GM18498 (cell line): ENCODE results near the gene ZNF570.
A peak's percentile ranks its signal among the peaks of the same experiment; 100 is the strongest.

ENCODE experiments used
- ATAC-seq: cut with Tn5 transposase; IDR thresholded peaks from one replicate; pipeline ENCODE4 v1.9.1; 2021; ENCODE audit warnings: mild to moderate bottlenecking, moderate library complexity; ENCODE audit not compliant: unreplicated experiment

Gene ZNF570

DNA sequence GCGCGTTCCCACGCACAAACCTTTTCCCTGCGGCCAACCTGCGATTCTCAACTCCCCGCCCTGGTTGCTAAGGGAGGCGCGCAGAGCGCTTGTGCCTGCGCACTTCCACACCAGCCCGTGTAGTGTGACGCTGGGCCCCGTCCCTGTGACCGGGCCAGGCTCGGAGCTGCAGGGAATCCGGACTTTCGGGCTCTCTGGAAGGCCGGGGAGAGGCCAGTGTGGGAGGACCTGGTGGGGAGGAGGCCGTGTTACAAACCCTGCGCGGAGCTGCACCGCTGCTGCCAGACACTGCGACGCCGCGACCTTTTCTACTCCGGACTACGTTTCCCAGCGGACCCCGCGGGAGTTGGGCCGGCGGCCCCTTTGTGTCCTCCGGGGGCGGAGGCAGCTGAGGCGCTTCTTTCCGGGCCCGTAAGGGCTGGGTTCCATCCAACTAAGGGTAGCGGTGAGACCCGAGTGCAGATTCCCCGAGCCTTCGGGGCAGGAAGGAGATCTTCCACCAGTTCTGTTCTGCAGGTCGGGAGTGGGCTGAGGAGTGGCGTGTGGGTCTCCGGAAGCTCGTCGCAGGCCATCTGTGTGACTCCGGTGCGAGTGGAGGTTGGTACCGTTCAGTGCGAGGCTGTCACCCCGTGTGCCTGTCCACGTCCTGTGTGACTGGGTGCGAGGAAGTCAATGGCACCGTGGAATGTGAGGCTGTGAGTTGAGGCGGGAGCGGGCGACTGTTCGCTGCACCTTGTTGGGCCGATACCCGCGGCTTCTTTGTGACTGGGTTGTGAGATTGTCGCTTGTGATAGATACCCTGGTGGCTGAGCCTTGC is at the start of gene ZNF570:
ZNF570 (plus strand) TSS at position 396 of the 817 bp plus-strand sequence. CDS start 999 bp downstream, outside the sequence.
- peak; percentile 64 for ATAC-seq

DNA sequence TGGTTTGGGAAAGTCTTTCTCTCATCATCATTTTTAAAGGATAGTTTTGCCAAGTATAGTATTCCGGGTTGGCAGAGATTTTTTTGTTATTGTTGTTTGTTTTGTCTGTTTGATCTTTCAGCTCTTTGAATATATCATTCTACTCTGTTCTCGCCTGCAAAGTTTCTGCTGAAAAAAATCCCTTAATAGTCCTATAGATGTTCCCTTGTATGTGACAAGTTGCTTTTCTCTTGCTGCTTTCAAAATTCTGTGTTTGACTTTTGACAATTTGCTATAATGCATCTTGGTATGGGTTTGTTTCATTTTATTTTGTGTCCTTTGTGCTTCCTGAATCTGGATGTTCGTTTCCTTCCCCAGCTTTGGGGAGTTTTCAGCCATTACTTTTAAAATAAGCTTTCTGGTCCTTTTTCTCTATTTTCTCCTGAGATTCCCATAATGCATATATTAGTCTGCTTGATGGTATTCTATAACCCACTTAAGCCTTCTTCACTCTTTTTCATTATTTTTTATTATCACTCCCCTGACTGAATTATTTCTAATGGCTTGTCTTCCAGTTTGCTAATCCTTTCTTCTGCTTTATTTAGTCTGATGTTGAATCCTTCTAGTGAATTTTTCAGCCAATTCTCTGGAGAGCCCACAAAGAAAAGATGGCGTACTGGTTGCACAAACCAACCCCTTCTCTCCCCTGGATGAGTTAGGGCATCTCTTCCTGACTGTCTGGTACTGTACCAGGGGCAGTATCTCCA is 16.5 kb upstream of the ZNF570 start:
- no peak for ATAC-seq

DNA sequence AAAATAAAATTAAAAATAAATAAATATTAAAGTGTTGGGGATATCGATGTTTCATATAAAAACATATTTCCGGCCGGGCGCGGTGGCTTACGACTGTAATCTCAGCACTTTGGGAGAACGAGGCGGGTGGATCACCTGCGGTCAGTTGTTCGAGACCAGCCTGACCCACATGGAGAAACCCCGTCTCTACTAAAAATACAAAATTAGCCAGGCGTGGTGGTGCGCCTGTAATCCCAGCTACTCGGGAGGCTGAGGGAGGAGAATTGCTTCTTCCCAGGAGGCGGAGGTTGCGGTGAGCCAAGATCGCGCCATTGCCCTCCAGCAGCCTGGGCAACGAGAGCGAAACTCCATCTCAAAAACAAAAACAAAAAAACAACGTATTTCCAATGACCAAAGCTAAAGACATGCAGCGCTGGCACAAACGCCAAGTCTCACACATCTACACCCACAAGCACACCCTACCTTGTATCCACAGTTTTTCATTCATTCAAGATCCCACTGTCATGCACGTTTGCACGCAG is 2.8 kb upstream of the ZNF570 start:
- no peak for ATAC-seq

DNA sequence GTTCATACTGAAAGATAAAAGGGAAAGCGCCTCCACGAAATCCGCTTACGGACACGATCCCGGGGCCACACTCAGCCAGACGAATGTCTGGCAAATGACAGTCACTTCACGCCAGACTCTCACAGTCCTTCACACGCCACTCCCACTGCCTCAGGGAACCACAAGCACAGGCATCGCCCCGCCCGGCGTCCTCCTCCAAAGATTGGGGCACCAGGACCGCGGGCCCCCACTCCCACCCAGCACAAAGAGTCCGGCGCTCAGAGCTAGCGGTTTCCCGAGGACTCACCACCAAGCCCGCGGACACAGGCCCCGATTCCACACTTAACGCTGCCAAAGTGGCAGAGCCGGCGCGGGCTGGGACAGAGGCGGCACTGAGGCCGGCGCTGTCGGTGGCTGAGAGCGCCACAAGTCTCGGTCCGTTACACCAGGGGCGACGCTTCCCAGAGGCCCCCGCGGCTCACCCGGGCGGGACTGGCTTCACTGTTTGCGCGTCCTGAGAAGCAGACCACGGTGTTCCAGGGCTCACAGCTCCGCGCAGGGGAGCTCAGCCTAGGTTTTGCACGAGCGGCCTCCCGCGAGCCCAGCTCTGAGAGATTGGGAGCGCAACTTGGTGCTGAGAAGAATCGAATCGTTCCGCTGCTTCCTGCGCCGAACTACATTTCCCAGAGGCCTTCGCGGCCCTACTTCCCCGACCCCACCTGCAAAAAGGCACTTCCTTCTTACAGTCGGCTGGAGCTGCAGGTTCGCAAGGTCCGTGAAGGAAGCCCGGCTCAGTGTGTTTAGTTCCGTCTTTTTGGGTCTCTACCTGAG is 2.2 kb upstream of the ZNF570 start, which contains the start of gene ZNF569:
ZNF569 (minus strand) TSS at position 647 of the 810 bp plus-strand sequence. CDS start 22,523 bp downstream, outside the sequence.
- ATAC-seq, result peak; percentile 71

DNA sequence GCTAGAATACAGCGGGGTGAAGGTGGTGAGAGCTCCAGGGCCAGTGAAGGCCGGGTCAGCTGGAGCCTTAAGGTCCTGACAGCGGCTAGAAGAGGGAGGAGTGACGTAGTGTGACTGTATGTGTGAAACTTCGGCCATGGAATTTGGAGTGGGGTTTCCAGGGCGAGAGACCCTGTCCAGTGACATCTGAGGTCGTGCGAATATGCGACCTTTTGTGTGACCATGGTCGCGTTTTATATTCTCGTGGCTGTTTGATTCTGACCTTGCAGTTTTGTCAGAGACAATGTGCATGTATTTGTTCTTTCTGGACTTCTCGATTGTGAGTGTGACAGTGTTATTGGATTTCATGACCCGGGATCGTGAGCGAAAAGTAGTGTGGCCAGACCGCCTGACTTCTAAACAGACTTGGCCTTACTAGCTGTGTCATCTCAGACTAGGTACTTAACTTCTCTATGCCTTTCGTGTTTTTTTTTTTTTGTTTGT is 1.5 kb upstream of the ZNF570 start:
- ATAC-seq, result no peak

DNA sequence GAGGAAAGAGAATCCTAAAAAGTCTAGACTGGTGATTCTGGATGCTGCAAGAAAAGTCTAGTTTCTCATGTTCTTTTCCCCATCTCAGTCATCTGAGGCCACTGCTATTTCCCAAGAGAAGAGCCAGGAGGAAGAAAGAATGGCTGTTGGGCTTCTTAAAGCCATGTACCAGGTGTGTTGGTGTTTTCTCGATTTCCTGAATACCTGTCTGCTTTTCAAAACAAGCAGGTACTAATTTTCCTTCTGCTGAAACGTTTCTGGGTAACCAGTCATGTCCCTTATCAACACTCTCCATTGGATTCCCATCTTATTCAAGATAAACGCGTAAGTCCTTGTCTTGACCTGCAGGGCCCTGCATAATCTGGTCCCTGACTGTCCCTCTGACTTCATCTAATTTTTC is 1.1 kb downstream of the ZNF570 start:
- no peak for ATAC-seq

DNA sequence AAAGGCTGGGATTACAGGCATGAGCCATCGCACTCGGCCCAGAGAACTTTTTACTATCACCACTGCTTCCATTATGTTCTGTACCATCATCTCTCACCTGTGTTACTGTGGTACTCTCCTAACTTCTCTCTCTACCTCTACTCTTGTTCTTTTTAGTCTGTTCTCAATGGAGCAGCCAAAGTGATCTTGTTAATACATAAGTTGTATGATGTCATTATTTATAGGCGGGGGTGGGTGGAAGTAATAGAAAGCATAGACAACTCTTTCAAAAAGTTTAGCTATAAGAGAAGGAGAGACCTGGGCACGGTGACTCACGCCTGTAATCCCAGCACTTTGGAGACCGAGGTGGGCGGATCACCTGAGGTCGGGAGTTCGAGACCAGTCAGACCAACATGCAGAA is 3.0 kb downstream of the ZNF570 start:
- no peak for ATAC-seq

DNA sequence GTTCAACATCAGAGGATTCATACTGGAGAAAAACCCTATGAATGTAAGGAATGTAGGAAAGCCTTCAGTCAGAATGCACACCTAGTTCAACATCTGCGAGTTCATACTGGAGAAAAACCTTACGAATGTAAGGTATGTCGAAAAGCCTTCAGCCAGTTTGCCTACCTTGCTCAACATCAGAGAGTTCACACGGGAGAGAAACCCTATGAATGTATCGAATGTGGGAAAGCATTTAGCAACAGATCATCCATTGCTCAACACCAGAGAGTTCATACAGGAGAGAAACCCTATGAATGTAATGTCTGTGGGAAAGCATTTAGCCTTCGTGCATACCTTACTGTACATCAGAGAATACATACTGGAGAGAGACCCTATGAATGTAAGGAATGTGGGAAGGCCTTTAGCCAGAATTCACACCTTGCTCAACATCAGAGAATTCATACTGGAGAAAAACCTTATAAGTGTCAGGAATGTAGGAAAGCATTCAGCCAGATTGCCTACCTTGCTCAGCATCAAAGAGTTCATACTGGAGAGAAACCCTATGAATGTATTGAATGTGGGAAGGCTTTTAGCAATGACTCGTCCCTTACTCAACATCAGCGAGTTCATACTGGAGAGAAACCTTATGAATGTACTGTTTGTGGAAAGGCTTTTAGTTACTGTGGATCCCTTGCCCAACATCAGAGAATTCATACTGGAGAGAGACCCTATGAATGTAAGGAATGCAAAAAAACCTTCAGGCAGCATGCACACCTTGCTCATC is 15.4 kb downstream of the ZNF570 start:
- ATAC-seq, result no peak

DNA sequence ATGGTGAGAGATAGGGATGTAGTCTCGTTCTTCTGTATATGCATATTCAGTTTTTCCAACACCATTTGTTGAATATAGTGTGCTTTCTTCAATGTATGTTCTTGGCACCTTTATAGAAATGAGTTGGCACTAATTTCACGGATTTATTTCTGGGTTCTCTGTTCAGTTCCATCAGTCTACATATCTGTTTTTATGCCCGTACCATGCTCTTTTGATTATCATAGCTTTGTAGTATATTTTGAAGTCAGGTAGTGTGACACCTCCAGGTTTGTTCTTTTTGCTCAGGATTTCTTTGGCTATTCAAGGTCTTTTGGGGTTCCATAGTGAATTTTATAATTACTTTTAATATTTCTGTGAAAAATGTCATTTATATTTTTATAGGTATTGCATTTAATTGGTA is 23.1 kb downstream of the ZNF570 start:
- no peak for ATAC-seq

DNA sequence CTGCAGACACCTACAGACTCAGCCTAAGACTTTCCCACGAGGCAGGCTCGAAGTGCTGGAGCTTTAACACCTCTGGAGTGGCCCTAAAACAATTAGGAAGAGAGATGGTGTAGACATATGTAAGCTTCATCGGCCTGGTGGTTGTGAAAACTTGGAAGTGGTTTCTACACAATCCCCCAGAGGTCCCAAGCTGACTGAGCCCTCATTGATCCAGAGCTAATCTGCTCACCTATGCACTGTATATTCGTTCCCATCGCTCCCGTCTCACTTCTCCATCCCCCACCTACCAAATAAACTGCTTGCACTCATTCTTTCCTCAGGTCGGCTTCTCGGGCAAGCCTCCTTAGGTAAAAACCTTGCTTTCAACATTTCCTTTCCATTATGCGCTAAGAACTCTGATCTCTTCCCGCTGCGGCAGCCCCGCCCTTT is 36.8 kb downstream of the ZNF570 start:
- peak; percentile 34 for ATAC-seq

DNA sequence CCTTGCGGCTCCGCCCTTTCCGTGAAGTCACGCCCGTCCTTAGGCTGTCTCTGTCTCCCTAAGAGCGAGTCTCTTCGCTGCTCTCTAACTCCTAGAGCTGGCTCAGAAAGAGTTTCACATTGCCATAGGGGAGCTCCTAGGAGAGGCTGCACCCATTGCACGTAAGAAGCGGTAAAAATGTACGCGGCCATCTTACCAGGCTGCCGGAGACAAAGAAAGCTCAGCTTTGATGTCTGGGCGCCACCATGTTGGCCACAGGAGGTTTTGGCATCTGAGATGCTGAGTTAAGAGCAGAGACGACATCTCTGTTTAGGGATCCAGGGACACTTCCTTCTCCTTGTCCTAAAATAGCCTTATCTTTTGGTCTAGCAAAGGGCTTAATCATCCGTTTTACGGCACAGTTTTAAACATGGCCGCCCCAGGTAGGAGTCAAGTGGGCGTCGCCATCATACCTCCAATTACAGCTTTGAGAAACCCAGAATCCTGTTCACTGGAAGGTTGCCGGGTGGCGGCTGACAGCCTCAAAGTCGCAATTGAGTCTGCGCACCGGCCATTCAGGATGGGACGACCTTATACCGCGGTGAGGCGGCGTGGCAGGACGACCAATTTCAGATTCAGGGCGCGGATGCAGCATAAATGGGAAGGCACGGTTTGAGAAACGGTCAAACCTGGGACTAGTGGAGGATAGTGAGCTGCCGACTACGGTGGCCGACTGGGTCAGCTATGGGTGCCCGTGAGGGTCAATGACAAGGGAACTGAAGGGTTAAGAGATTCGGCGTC is 37.4 kb downstream of the ZNF570 start, which contains the start of gene ZNF793:
ZNF793 (plus strand) TSS at position 553 of the 780 bp plus-strand sequence. CDS start 16,501 bp downstream, outside the sequence.
- ATAC-seq, result peak; percentile 87

DNA sequence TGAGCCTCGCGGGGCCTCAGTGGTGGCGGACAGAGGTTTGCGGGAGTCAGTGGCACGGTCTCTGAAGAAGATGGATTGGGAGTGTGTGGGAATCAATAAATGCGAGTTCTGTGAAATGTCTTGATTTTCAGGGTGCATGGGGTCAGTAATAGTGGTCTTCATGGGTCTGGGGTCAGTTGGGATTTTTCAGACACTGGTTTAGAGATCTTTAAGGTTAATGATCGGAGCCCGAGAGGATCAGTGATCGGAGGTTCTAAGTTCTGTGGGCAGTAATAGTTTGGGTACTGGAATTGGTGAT is 38.0 kb downstream of the ZNF570 start:
- ATAC-seq, result no peak

DNA sequence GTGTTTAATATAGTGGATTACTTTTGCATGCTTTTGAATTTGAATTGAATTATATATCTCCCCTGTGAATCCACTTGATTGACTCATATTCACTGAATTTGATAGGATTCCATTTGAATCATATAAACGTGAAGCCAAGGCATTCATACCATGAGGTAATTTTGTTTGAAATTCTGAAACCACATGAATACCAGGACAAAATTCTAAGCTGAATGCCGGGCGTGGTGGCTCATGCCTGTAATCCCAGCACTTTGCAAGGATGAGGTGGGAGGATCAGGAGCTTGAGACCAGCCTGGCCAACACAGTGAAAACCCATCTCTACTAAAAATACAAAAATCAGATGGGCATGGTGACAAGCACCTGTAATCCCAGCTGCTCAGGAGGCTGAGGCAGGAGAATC is 42.0 kb downstream of the ZNF570 start:
- no peak for ATAC-seq

DNA sequence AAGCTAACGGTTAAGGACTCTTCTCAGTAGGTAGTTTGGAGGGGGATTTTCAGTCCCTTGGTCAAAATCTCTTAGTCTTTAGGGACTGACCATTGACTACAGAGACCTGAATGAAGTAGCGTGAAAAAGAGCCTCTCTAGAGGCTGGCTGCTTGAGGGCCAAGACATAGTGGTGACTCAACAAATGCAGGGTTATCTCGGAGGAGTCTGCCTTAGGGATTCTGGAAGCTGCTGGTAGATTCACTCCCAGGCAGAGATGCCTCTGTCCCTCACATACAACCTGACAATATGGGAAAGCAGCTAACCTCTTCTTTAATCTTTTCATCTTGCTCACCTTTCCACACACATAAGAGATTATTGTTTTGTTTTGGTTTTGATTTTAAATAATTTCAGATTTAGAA is 42.7 kb downstream of the ZNF570 start:
- ATAC-seq, result no peak

DNA sequence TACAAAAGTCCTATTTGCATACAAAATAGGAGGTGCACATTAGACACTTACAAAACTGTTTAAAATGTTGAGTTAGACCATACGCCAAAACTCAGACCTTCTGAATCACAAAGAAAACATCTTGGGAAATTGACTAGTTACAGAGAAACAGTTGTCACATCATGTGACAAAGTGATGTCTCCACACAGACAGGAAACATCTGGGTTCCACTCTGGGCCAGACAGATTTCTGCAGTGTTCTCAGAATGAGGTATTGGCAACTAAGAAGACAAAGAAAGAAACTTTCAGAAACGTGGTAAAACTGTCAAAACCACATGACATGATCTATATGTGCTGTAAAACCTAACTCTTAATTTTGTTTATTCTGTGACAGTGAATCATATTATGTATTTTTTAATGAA is 44.2 kb downstream of the ZNF570 start:
- ATAC-seq, result no peak

DNA sequence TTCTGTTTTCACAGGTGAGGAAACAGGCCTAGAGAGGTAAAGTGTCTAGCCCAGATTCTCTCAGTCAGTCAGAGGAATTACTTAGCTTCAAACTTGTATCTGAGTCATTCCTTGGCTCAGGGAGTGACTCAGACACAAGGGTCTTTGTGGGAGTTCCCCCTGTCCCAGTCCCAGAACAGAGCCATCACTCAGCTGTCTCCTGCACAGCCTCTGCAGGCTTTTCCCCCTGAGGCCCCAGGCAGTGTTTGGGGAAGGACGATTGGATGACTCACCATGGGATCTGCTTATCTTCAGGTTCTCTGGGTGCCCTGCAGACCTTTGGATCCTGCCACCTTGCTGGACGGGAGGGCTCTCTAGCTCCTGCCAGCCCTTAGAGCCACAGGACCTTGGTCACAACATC is 50.7 kb downstream of the ZNF570 start:
- ATAC-seq, result no peak

DNA sequence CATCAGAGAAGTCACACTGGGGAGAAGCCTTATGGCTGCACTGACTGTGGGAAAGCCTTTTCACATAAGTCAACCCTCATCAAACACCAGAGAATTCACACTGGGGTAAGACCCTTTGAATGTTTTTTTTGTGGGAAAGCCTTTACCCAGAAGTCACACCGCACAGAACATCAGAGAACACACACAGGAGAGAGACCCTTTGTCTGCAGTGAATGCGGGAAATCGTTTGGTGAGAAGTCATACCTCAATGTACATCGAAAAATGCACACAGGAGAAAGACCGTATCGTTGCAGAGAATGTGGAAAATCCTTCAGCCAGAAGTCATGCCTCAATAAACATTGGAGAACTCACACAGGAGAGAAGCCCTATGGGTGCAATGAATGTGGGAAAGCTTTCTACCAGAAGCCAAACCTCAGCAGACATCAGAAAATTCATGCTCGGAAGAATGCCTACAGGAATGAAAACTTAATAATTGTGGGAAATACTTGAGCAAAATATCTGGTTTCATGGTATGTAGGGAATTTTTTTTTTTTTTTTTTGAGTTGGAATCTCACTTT is 68.3 kb downstream of the ZNF570 start:
- no peak for ATAC-seq
